ES-I3 (cell line): ENCODE measurements around the gene PRR20G.

ENCODE experiments used
- H3K36me3 ChIP-seq: 2 replicates; pipeline ENCODE4 v1.6.1; 2013; ENCODE audit warnings: mild to moderate bottlenecking, low read length, control low read depth, moderate library complexity; ENCODE audit not compliant: insufficient read depth
- H3K4me1 ChIP-seq: 2 replicates; pipeline ENCODE4 v1.6.1; 2013; ENCODE audit warnings: mild to moderate bottlenecking, control low read depth, low read length; ENCODE audit not compliant: insufficient read depth
- H3K9ac ChIP-seq: 2 replicates; pipeline ENCODE4 v1.6.1; 2013; ENCODE audit warnings: low read depth, mild to moderate bottlenecking, low read length, moderate library complexity
- H3K9me3 ChIP-seq: 2 replicates; pipeline ENCODE4 v1.6.1; 2013; ENCODE audit warnings: mild to moderate bottlenecking, low read length, moderate library complexity; ENCODE audit not compliant: control insufficient read depth, insufficient read depth

PRR20G gene

GRCh38 chr3:127253491-127253890, 34.4 kb downstream of the PRR20G start:
- H3K9ac ChIP-seq, result no peak overlapping the region
- H3K36me3 ChIP-seq, result no peaks in the 10 kb centered on the region
- no peaks in the 10 kb centered on the region for H3K4me1 ChIP-seq
- peaks cover 4% of the 10 kb centered on the region; the same call in 1 of the 2 replicates for H3K9me3 ChIP-seq

- Histone ChIP-seq H3K4me1 (no peaks in the 10 kb centered on the region), H3K9ac (no peak overlapping the region), H3K9me3 (peaks cover 10% of the 10 kb centered on the region), H3K36me3 (no peaks in the 10 kb centered on the region)
These were observed 35.4 kb downstream of the PRR20G start for GRCh38 chr3:127252446-127252845.

- Histone ChIP-seq H3K4me1 (no peaks in the 10 kb centered on the region), H3K9ac (no peak overlapping the region), H3K36me3 (no peaks in the 10 kb centered on the region), H3K9me3 (peaks cover 15% of the 10 kb centered on the region)
These were observed 37.8 kb downstream of the PRR20G start for GRCh38 chr3:127250032-127250431.

- H3K4me1 ChIP-seq, result no peaks in the 10 kb centered on the region
- H3K9ac ChIP-seq, result no peak overlapping the region
- H3K9me3 ChIP-seq, result peaks cover 15% of the 10 kb centered on the region
- H3K36me3 ChIP-seq, result no peaks in the 10 kb centered on the region
These were observed 40.6 kb downstream of the PRR20G start for GRCh38 chr3:127247292-127247691.

GRCh38 chr3:127238602-127239001, 49.2 kb downstream of the PRR20G start:
- H3K9me3 ChIP-seq, result no peaks in the 10 kb centered on the region
- H3K9ac ChIP-seq, result no peak overlapping the region
- no peaks in the 10 kb centered on the region for H3K36me3 ChIP-seq
- H3K4me1 ChIP-seq, result no peaks in the 10 kb centered on the region

GRCh38 chr3:127237835-127238234, 50.0 kb downstream of the PRR20G start:
- Histone ChIP-seq H3K4me1 (no peaks in the 10 kb centered on the region), H3K9me3 (no peaks in the 10 kb centered on the region)

GRCh38 chr3:127235706-127236105, 52.1 kb downstream of the PRR20G start:
- Histone ChIP-seq H3K9ac (no peak overlapping the region), H3K9me3 (no peaks in the 10 kb centered on the region), H3K4me1 (no peaks in the 10 kb centered on the region), H3K36me3 (no peaks in the 10 kb centered on the region)

More at GRCh38 chr3:127237835-127238234, 50.0 kb downstream of the PRR20G start:
- no peak overlapping the region for H3K9ac ChIP-seq
- H3K36me3 ChIP-seq, result no peaks in the 10 kb centered on the region

- no peaks in the 10 kb centered on the region for H3K9me3 ChIP-seq
- H3K36me3 ChIP-seq, result no peaks in the 10 kb centered on the region
- H3K9ac ChIP-seq, result no peak overlapping the region
- H3K4me1 ChIP-seq, result no peaks in the 10 kb centered on the region
These were observed 53.1 kb downstream of the PRR20G start for GRCh38 chr3:127234778-127235177.
